LNCAP (cell line): ENCODE data around the gene MOSPD3.

Experiments used
- CTCF ChIP-seq: fragments of 450-650 bp; IDR thresholded peaks from 2 replicates; pipeline ENCODE4 v1.5.1; 2017; ENCODE audit warnings: mild to moderate bottlenecking

The MOSPD3 gene

GRCh38 chr7:100611983-100612729, at the start of gene MOSPD3:
TSS of gene MOSPD3 (plus strand) at chr7:100612540. CDS start at chr7:100612792, 252 bp downstream.
- TF ChIP-seq CTCF, result no peak

- no peak for TF ChIP-seq CTCF
These were observed 49.2 kb upstream of the MOSPD3 start for GRCh38 chr7:100563100-100563564.

- peak; percentile 92 for TF ChIP-seq CTCF
These were observed 48.4 kb upstream of the MOSPD3 start for GRCh38 chr7:100563809-100564400.

GRCh38 chr7:100565133-100565571, 47.2 kb upstream of the MOSPD3 start:
- no peak for TF ChIP-seq CTCF

- no peak for TF ChIP-seq CTCF
These were observed 46.3 kb upstream of the MOSPD3 start for GRCh38 chr7:100566018-100566531.

- no peak for TF ChIP-seq CTCF
These were observed 45.2 kb upstream of the MOSPD3 start for GRCh38 chr7:100567031-100567730.

GRCh38 chr7:100567751-100568175, 44.6 kb upstream of the MOSPD3 start:
- TF ChIP-seq CTCF, result no peak
